Colon (tissue), 2 donors: ENCODE data around the gene NTHL1.

ENCODE experiments used
- FAIRE-seq: peaks from 2 replicates; lab custom pipeline; 2012; peaks lifted over from hg19 to GRCh38; lab: Jason Lieb, UNC
- donor health status: control.
- donor health status: control.

Gene NTHL1

GRCh38 chr16:2008009-2008526 lies 39.6 kb downstream of the NTHL1 start:
- FAIRE-seq, result no peak

GRCh38 chr16:2007081-2007836 lies 40.4 kb downstream of the NTHL1 start:
- FAIRE-seq, result no peak

DNA sequence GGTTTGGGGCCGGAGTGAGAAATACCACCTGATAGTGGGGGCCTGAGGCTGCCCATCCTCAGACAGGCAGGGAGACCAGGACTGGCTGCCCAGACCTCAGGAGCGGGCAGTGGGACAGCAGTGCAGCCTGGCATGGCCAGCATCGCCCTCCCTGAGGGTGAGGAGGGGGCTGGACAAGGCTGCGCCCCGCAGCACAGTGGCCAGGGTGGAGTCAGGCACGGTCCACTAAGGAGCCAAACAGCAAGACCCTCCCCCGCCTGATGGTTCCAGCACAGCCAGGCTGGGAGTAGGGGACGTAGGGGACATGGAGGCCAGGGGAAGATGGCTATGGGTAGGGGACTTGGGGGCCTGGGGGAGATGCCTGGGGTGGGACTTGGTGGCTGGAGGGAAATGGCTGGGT lies 41.3 kb downstream of the NTHL1 start:
- no peak for FAIRE-seq

DNA sequence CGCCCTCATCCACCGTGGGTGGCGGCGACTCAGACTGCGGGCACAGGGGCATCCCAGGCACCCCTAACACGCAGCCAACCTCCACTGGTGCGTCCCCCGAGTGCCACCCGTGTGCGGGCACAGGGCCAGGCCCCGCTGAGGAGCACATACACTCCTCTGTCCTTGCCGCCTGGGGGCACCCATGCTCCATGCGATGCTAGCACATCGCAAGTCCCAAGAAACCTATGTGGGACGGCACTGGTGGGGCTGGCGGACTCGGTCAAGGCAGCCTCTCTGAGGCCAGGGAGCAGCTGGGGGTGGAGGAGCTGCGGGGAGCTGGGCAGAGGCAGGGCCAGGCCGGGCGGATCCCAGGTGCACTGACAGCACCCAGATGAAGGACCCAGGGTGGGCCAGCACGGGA lies 42.0 kb downstream of the NTHL1 start:
- no peak for FAIRE-seq

DNA sequence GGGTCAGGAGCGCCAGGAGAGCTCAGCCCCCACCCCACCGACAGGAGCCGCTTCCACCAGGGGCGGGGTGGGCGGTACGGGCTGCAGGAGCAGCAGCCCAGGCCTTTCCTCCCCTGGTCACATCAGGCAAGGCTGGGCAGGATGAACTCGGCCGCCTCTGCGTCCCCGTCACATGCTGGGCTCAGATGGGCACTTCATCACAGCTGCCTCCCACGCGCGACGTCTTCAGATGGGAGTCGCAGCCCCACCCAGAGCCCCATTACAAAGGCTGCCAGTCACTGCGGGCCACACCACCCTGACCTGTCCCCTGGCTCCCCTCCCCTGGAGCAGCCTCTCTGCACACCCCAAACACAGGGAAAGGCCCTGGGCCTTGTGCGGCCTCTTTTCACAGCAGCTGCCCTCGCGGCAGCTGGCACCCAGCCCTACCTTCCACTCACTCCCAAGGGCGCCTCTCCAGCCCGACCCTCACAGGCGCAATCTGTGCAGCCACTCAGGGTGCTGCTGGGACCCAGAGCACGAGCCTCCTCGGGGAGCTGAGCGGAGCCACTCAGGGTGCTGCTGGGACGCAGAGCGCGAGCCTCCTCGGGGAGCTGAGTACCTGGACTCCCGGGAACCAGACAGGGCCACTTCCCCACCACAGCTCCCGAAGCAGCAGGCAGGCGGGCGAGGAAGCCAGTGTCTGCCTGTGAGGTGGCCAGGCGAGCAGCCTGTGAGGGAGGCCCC lies 42.7 kb downstream of the NTHL1 start:
- FAIRE-seq, result no peak

- no peak for FAIRE-seq
Measured at GRCh38 chr16:2003827-2004641, 43.6 kb downstream of the NTHL1 start.

- no peak for FAIRE-seq
Measured at GRCh38 chr16:2003231-2003826, 44.3 kb downstream of the NTHL1 start.

DNA sequence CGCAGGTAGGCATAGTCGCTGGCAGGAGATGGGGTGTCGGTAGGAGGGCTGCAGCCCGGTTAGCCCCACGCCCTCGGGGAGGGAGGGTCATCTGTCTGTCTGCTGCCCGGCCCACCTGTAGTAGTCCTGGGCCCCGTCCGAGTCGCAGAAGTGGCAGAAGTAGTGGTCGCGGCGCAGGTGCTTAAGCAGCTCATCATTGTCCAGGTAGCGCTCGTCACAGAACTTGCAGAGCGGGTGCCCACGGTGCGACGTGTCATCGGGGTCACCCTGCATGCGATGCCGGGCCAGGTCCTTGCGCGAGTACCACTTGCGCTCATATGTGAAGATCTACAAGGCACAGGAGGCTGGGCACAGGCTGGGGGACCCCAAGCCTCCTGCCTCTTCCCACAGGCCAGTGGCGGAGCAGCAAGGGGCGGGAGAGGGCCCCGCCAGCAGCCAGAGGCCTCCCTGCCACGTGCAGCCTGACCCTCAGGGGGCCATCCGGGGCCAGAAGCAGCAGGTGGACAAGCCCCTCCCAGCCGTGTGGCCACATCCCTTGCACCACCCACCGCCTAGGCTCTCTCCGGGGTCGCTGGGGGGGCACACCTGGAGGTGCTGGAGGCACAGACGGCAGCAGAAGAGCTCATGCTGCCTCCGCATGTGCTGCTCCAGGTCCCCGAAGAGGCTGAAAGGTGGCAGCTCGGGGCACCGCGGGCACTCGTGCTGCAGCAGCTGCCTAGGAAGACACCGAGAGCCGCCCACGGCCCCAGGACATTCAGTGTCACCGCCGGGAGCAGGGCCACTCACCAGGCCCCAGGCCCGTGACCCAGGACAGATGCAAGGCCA lies 45.0 kb downstream of the NTHL1 start:
- no peak for FAIRE-seq

DNA sequence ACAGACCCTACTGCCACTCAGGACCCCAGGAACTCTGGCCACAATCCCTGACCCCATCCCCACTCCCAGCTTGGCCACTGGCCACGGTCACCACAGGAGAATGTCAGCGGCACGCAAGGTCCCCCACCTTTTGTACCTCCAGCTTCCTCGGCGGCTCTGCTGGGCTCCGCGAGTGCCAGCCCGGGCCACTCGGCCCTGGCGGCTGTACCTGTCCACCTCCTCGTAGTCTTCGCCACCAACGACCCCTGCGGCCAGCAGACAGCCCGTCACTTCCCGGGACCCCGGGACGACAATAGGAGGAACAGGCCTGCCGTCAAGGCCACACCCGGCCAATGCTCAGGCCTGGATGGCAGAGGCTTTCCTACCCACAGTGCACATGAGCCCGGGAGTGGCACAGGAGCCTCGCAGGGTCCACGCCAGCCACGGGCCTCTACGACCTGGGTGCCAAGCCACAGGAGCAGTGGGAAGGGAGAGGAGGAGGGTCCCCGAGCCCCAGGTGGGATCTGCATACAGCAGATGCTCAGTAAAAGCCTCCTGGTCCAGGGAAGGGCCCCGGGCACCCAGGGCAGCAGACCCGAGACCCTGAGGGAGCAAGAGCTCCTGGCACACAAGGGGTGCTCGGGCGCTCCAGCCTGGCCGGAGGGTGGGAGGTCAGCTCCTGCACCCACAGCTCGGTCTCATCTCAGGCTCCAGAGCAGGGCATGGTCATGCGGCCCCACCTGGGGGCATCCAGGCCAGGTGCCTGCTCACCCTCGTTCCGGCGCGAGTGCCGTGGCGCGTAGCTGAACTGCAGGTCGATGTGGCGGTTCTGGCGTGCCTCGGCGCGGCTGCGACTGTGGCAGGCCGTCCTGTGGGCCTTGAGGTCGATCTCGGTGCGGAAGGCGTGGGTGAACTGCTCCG lies 45.9 kb downstream of the NTHL1 start:
- no peak for FAIRE-seq

DNA sequence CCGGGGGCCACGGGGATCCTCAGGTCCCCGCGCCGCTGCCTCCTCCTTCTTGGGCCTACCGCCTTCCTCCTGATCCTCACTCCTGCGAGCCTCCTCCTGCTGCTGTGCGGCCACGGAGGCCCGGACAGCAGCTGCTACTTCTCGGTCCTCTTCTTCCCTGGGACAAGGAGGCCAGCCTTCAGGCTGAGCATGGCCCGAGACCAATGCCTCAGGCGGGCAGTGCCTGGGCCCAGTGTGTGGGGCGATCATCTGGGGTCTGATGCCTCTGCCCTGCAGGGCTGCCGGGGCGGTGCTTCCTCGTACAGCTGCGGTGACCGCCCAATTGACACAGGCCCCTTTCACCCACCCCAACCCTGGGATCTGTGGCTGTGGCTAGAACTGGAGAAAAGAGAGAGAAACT lies 46.6 kb downstream of the NTHL1 start:
- no peak for FAIRE-seq

GRCh38 chr16:1999866-2000514 lies 47.6 kb downstream of the NTHL1 start:
- FAIRE-seq, result no peak

DNA sequence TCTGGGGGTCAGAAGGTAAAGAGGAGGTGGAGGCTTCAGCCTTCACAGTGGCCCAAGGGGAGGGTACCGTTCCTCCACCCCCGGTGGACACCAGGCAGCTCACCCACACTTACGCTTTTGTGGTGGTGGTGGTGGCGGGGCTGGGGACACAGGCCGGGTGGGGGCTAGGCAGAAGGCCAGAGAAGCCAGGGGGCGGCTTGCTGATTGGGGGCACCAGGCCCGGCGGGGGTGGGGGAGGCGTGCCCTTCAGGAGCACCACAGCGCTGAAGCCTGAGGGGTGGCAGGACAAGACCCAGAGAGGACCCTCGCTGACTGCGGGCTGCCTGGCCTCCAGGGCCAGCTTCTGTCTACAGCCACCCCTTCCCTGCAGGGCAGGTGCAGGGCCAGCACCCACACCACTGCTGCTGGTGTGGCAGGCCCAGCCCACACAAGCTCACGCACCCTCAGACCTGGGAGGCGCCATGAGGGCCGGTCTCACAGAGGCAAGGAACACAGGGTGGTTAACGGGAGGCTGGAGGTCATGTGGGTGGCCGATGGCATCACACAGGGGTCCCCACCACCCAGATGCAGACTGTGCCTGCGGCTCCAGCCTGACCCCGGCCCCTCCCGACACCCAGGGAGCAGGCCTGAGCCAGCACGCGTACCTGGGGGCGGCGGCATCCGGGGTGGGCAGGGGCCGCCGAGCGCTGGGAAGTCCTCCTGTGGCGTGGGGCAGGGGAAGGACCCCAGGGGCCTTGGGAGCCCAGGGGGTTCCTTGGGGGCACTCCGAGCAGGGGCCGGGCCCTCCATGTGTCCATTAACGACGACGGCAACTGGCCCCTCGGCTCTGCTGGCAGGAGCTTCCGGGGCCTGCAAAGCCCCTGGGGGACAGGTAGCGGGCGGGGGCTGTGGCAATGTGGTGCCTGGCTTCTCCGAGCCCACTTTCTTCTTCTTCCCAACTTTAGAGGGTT lies 48.5 kb downstream of the NTHL1 start:
- no peak for FAIRE-seq

DNA sequence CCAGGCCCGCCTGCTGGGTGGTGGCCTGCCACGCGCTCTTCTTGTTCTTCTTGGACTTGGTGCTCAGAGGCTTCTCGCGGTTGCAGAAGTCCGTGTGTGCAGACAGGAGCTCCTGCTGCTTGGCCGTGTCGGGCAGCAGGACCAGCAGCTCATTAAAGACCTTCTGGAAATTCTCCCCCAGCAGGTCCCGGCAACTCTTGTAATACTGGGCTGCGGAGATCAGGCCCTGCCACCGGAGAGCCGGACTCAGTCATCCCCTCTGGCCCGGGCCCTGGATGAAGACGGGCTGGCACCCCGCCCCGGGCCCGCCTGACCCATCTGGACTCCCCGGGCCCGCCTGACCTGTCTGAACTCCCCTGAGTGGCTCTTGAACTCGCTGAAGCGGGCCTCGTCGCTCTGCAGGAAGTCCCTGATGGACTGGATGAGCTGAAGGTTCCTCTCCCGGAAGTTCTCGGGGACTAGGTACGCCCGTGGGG lies 49.2 kb downstream of the NTHL1 start:
- no peak for FAIRE-seq

DNA sequence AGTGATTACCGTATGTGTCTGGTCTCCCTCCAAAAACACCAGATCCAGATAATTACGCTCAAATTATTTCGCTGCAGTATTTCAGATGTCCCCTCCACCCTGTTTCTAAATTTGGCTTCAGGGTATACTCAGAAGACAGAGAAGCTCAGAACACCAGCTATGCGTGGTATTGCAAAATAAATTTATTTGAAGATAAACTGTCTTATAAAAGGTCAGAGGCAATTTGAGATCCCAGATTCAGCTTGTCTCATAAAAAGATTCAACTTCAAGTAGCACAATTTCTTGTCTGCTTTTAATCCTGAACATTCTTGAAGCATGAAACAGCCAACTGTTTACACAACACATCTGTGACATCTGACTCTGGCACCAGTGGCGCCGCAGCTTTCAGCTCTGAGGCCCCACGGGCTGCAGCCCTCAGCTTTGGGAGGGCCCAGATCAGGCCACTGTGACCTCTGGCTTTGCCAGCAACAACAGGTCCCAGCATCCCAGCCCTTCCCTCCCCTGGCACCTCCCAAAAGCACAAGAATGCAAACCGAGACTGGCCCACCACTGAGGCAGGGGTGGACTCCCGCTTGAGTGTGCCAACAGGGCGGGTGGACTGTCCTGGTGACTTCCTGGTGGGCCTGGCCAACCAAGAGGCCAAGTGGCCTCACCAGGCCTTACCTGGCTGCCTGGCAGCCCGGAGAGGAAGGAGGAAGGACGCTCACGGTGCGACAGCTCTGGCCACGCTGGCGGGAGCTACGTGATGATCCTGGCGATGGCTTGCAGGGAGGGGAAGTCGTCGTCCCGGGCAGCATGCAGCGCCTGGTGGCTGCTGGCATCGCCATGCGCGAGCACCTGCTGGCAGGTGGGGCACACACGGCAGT lies 49.9 kb downstream of the NTHL1 start:
- no peak for FAIRE-seq

DNA sequence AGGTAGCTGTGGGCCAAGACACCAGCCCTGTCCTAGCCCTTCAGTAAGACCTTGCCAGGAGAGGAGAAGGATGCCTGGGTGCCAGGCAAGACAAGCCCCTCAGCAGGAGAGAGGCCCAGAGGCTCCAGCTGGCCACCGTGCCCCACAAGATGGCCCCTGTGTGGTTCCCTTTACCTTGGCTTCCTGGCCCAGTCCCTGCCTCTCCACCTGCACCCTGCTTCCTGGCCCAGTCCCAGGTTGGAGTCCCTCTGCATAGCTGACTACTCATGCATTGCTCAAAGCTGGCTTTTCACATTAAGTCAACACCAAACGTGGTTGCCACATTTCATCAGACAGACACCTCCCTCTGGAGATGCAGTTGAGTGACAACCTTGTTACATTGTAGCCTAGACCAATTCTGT lies 53.9 kb downstream of the NTHL1 start:
- no peak for FAIRE-seq

- FAIRE-seq, result no peak
Measured at GRCh38 chr16:1992704-1993317, 54.8 kb downstream of the NTHL1 start.
